Naive B cell (primary cell): ENCODE results near the gene ADK. TPM values are rescaled to one million over a fixed set of nuclear protein-coding genes. Genes with fewer than 3 reads are reported as not detected.
A peak's percentile ranks its signal among the peaks of the same experiment; 100 is the strongest.

ENCODE experiments used
- ATAC-seq, 2 donors: fragments of 150-1000 bp; cut with Tn5 transposase; 2 replicates each; pipeline ENCODE4 v1.10.0; 2021; ENCODE audit warnings: low read depth in 2 of 2, mild to moderate bottlenecking in 2 of 2, moderate library complexity in 2 of 2
- DNase-seq: peaks from one replicate; pipeline ENCODE4 v3.0.0; 2022
- H3K27ac Mint-ChIP-seq, 6 donors: one replicate each; pipeline ENCODE4 v1.8.0; 2020 to 2022; ENCODE audit warnings: mild to moderate bottlenecking in 6 of 6, mixed read lengths in 6 of 6, moderate library complexity in 5 of 6, inconsistent platforms in 2 of 6
- H3K27me3 Mint-ChIP-seq, 3 donors: one replicate each; pipeline ENCODE4 v1.8.0; 2021 to 2022; ENCODE audit warnings: mixed read lengths in 3 of 3, mild to moderate bottlenecking in 1 of 3
- H3K36me3 Mint-ChIP-seq, 2 donors: one replicate each; pipeline ENCODE4 v1.8.0; 2020 to 2022; ENCODE audit warnings: mixed read lengths in 2 of 2, inconsistent platforms in 1 of 2, mild to moderate bottlenecking in 1 of 2
- H3K4me1 Mint-ChIP-seq, 3 donors: one replicate each; pipeline ENCODE4 v1.8.0; 2020 to 2022; ENCODE audit warnings: mixed read lengths in 3 of 3, inconsistent platforms in 1 of 3, mild to moderate bottlenecking in 1 of 3, moderate library complexity in 1 of 3
- H3K4me3 Mint-ChIP-seq, 8 donors: one replicate each; pipeline ENCODE4 v1.8.0; 2020 to 2022; ENCODE audit warnings: mild to moderate bottlenecking in 8 of 8, mixed read lengths in 8 of 8, moderate library complexity in 8 of 8, inconsistent platforms in 2 of 8
- H3K9me3 Mint-ChIP-seq, 7 donors: one replicate each; pipeline ENCODE4 v1.8.0; 2020 to 2022; ENCODE audit warnings: mixed read lengths in 7 of 7, mild to moderate bottlenecking in 5 of 7, inconsistent platforms in 2 of 7, moderate library complexity in 1 of 7
- polyA plus RNA-seq, 6 donors: library from polyadenylated mRNA; unstranded; fragments of 300-500 nt; fragmentation: Illumina TruSeq; gene quantifications; one replicate each; pipeline ENCODE4 v1.2.3, GENCODE V29; 2021; ENCODE audit warnings: low read depth in 6 of 6

The ADK gene
- polyA plus RNA-seq, 6 donors from 2014 or later: 240 to 379 (median 288) TPM

- Mint-ChIP-seq H3K27me3 (no peaks in the 10 kb centered on the region), H3K4me3 (no peak overlapping the region), H3K4me1 (peaks cover 30 to 35% (median 33%) of the 10 kb centered on the region in 3 donors), H3K27ac (peak overlapping the region in 3 of 6 donors; percentile 4 to 67 (median 62)), H3K9me3 (no peaks in the 10 kb centered on the region), H3K36me3 (peaks cover 0 to 9% of the 10 kb centered on the region in 2 donors)
- DNase-seq: no peak
- ATAC-seq: no peak
Measured at GRCh38 chr10:74306227-74306982, 155.4 kb downstream of the ADK start.

- ATAC-seq (no peak), DNase-seq (no peak)
- Mint-ChIP-seq H3K27me3 (no peaks in the 10 kb centered on the region), H3K9me3 (no peaks in the 10 kb centered on the region), H3K4me1 (peaks cover 30 to 38% (median 34%) of the 10 kb centered on the region in 3 donors), H3K4me3 (no peak overlapping the region), H3K36me3 (peaks cover 0 to 9% of the 10 kb centered on the region in 2 donors), H3K27ac (peak overlapping the region in 5 of 6 donors; percentile 7 to 62 (median 31))
Measured at GRCh38 chr10:74307061-74307651, 156.1 kb downstream of the ADK start.

- H3K36me3 Mint-ChIP-seq: peaks cover 0 to 12% of the 10 kb centered on the region in 2 donors
- H3K27ac Mint-ChIP-seq: peak overlapping the region in 3 of 6 donors; percentile 0 to 31 (median 6)
- H3K4me1 Mint-ChIP-seq: peaks cover 24 to 39% (median 31%) of the 10 kb centered on the region in 3 donors
- no peaks in the 10 kb centered on the region for H3K27me3 Mint-ChIP-seq
- H3K9me3 Mint-ChIP-seq: no peaks in the 10 kb centered on the region
- ATAC-seq: no peak
- no peak for DNase-seq
- no peak overlapping the region for H3K4me3 Mint-ChIP-seq
Measured at GRCh38 chr10:74310652-74311257, 159.7 kb downstream of the ADK start.

- ATAC-seq (no peak), DNase-seq (no peak)
- no peak overlapping the region for H3K4me3 Mint-ChIP-seq
- peaks cover 11 to 13% of the 10 kb centered on the region in 2 donors for H3K36me3 Mint-ChIP-seq
- no peaks in the 10 kb centered on the region for H3K27me3 Mint-ChIP-seq
- peak overlapping the region in 4 of 6 donors; percentile 1 to 76 (median 49) for H3K27ac Mint-ChIP-seq
- H3K4me1 Mint-ChIP-seq: peaks cover 8 to 21% (median 14%) of the 10 kb centered on the region in 3 donors
- peaks cover 0 to 9% (median 2%) of the 10 kb centered on the region in 7 donors for H3K9me3 Mint-ChIP-seq
Measured at GRCh38 chr10:74314166-74314565, 163.1 kb downstream of the ADK start.

- Mint-ChIP-seq H3K4me3 (no peak overlapping the region), H3K4me1 (peaks cover 11 to 13% (median 13%) of the 10 kb centered on the region in 3 donors), H3K27ac (no peak overlapping the region), H3K36me3 (peaks cover 24 to 51% of the 10 kb centered on the region in 2 donors), H3K9me3 (peaks cover 3 to 31% (median 20%) of the 10 kb centered on the region in 7 donors), H3K27me3 (no peaks in the 10 kb centered on the region)
- DNase-seq (no peak), ATAC-seq (no peak)
Measured at GRCh38 chr10:74320026-74320425, 169.0 kb downstream of the ADK start.

GRCh38 chr10:74320717-74321116 lies 169.7 kb downstream of the ADK start:
- Mint-ChIP-seq H3K4me3 (no peak overlapping the region), H3K36me3 (peaks cover 29 to 51% of the 10 kb centered on the region in 2 donors)

GRCh38 chr10:74322141-74322540 lies 171.1 kb downstream of the ADK start:
- no peak overlapping the region for H3K4me3 Mint-ChIP-seq
- H3K27ac Mint-ChIP-seq: peak overlapping the region in 1 of 6 donors; percentile 60
- peaks cover 18 to 26% (median 23%) of the 10 kb centered on the region in 3 donors for H3K4me1 Mint-ChIP-seq

More at GRCh38 chr10:74320717-74321116, 169.7 kb downstream of the ADK start:
- ATAC-seq (no peak), DNase-seq (no peak)
- Mint-ChIP-seq H3K4me1 (peaks cover 13 to 17% (median 16%) of the 10 kb centered on the region in 3 donors), H3K27ac (peak overlapping the region in 1 of 6 donors; percentile 34), H3K9me3 (peaks cover 3 to 31% (median 20%) of the 10 kb centered on the region in 7 donors), H3K27me3 (no peaks in the 10 kb centered on the region)

GRCh38 chr10:74322565-74322964 lies 171.5 kb downstream of the ADK start:
- peaks cover 37 to 51% of the 10 kb centered on the region in 2 donors for H3K36me3 Mint-ChIP-seq

More at GRCh38 chr10:74322141-74322540, 171.1 kb downstream of the ADK start:
- Mint-ChIP-seq H3K36me3 (peaks cover 35 to 51% of the 10 kb centered on the region in 2 donors), H3K27me3 (no peaks in the 10 kb centered on the region), H3K9me3 (peaks cover 3 to 31% (median 21%) of the 10 kb centered on the region in 7 donors)
- DNase-seq (no peak), ATAC-seq (no peak)

GRCh38 chr10:74328388-74328787 lies 177.4 kb downstream of the ADK start:
- no peak for DNase-seq
- no peak overlapping the region for H3K4me3 Mint-ChIP-seq
- ATAC-seq: no peak
- H3K36me3 Mint-ChIP-seq: peaks cover 12 to 25% of the 10 kb centered on the region in 2 donors
- H3K4me1 Mint-ChIP-seq: peaks cover 23 to 37% (median 31%) of the 10 kb centered on the region in 3 donors
- no peaks in the 10 kb centered on the region for H3K27me3 Mint-ChIP-seq
- H3K27ac Mint-ChIP-seq: peak overlapping the region in 1 of 6 donors; percentile 79
- H3K9me3 Mint-ChIP-seq: peaks cover 0 to 4% (median 0%) of the 10 kb centered on the region in 7 donors

More at GRCh38 chr10:74322565-74322964, 171.5 kb downstream of the ADK start:
- Mint-ChIP-seq H3K4me3 (no peak overlapping the region), H3K4me1 (peaks cover 21 to 26% (median 25%) of the 10 kb centered on the region in 3 donors), H3K9me3 (peaks cover 3 to 31% (median 21%) of the 10 kb centered on the region in 7 donors), H3K27me3 (no peaks in the 10 kb centered on the region), H3K27ac (peak overlapping the region in 4 of 6 donors; percentile 48 to 75 (median 62))
- DNase-seq (no peak), ATAC-seq (no peak)

- Mint-ChIP-seq H3K9me3 (peaks cover 0 to 4% (median 0%) of the 10 kb centered on the region in 7 donors), H3K27me3 (no peaks in the 10 kb centered on the region), H3K4me3 (no peak overlapping the region), H3K4me1 (peaks cover 14 to 35% (median 27%) of the 10 kb centered on the region in 3 donors), H3K36me3 (peaks cover 0 to 35% of the 10 kb centered on the region in 2 donors), H3K27ac (no peak overlapping the region)
- ATAC-seq: no peak
- DNase-seq: no peak
Measured at GRCh38 chr10:74329873-74330272, 178.9 kb downstream of the ADK start.

- Mint-ChIP-seq H3K27me3 (no peaks in the 10 kb centered on the region), H3K9me3 (peaks cover 0 to 4% (median 0%) of the 10 kb centered on the region in 7 donors), H3K36me3 (peaks cover 0 to 30% of the 10 kb centered on the region in 2 donors), H3K27ac (peak overlapping the region in 5 of 6 donors; percentile 24 to 86 (median 61)), H3K4me1 (peaks cover 14 to 32% (median 23%) of the 10 kb centered on the region in 3 donors), H3K4me3 (no peak overlapping the region)
- DNase-seq: no peak
- ATAC-seq: no peak
Measured at GRCh38 chr10:74330646-74331045, 179.6 kb downstream of the ADK start.

- H3K4me3 Mint-ChIP-seq: no peak overlapping the region
Measured at GRCh38 chr10:74332398-74332797, 181.4 kb downstream of the ADK start.

GRCh38 chr10:74333174-74333573 lies 182.2 kb downstream of the ADK start:
- no peaks in the 10 kb centered on the region for H3K9me3 Mint-ChIP-seq
- peak overlapping the region in 1 of 6 donors; percentile 76 for H3K27ac Mint-ChIP-seq
- no peaks in the 10 kb centered on the region for H3K27me3 Mint-ChIP-seq
- H3K4me3 Mint-ChIP-seq: peak overlapping the region in 1 of 8 donors; percentile 9
- peaks cover 0 to 22% of the 10 kb centered on the region in 2 donors for H3K36me3 Mint-ChIP-seq
- ATAC-seq: no peak
- DNase-seq: no peak
- peaks cover 17 to 23% (median 21%) of the 10 kb centered on the region in 3 donors for H3K4me1 Mint-ChIP-seq

More at GRCh38 chr10:74332398-74332797, 181.4 kb downstream of the ADK start:
- DNase-seq: no peak
- ATAC-seq: no peak
- Mint-ChIP-seq H3K4me1 (peaks cover 17 to 24% (median 21%) of the 10 kb centered on the region in 3 donors), H3K27ac (peak overlapping the region in 1 of 6 donors; percentile 26), H3K27me3 (no peaks in the 10 kb centered on the region), H3K36me3 (peaks cover 0 to 22% of the 10 kb centered on the region in 2 donors), H3K9me3 (no peaks in the 10 kb centered on the region)
